Upper lobe of right lung (tissue), 1 donor: ENCODE results near the gene HYAL3. TPM values are rescaled to one million over a fixed set of nuclear protein-coding genes. Genes with fewer than 3 reads are reported as not detected.

Experiments
- ATAC-seq: fragments of 200-7000 bp; cut with Tn5 transposase; one replicate; pipeline ENCODE4 v1.9.1; 2020; ENCODE audit warnings: mild to moderate bottlenecking, moderate library complexity
- DNase-seq: peaks from one replicate; pipeline ENCODE4 v3.0.0-alpha.2; 2020
- H3K27ac ChIP-seq: fragments of 200-600 bp; one replicate; pipeline ENCODE4 v1.8.0; 2022
- H3K27me3 ChIP-seq: fragments of 200-600 bp; one replicate; pipeline ENCODE4 v1.8.0; 2022; ENCODE audit warnings: mild to moderate bottlenecking
- H3K36me3 ChIP-seq: fragments of 200-600 bp; one replicate; pipeline ENCODE4 v1.8.0; 2022
- H3K4me1 ChIP-seq: fragments of 200-600 bp; one replicate; pipeline ENCODE4 v1.8.0; 2022
- H3K4me3 ChIP-seq: fragments of 200-600 bp; one replicate; pipeline ENCODE4 v1.8.0; 2022; ENCODE audit warnings: mild to moderate bottlenecking
- H3K9me3 ChIP-seq: fragments of 200-600 bp; one replicate; pipeline ENCODE4 v1.8.0; 2022
- intact Hi-C: fragments of 100-400 bp; cut with DNase I; formaldehyde crosslinking; loops from one replicate; pipeline ENCODE4 v1.11.0; 2022
- total RNA-seq: library from RNA; stranded (reverse); fragmentation: NEBNext Ultra II Directional; extraction: Animal tissue kit (Norgen Biotek cat#: 25700); gene quantifications from one replicate; pipeline ENCODE4 v1.2.1, GENCODE V29; 2021
- TF ChIP-seq, protein P1 (sequence below): fragments of 200-600 bp; IDR thresholded peaks from one replicate; pipeline ENCODE4 v1.8.0; 2022; ENCODE audit warnings: antibody characterized with exemption
- donor health status: DM: no; HTN: yes; CAD: no; lungs with severe emphysema.

HYAL3 gene
- total RNA-seq, 1 donor from 2014 or later, result 2.8 TPM

DNA sequence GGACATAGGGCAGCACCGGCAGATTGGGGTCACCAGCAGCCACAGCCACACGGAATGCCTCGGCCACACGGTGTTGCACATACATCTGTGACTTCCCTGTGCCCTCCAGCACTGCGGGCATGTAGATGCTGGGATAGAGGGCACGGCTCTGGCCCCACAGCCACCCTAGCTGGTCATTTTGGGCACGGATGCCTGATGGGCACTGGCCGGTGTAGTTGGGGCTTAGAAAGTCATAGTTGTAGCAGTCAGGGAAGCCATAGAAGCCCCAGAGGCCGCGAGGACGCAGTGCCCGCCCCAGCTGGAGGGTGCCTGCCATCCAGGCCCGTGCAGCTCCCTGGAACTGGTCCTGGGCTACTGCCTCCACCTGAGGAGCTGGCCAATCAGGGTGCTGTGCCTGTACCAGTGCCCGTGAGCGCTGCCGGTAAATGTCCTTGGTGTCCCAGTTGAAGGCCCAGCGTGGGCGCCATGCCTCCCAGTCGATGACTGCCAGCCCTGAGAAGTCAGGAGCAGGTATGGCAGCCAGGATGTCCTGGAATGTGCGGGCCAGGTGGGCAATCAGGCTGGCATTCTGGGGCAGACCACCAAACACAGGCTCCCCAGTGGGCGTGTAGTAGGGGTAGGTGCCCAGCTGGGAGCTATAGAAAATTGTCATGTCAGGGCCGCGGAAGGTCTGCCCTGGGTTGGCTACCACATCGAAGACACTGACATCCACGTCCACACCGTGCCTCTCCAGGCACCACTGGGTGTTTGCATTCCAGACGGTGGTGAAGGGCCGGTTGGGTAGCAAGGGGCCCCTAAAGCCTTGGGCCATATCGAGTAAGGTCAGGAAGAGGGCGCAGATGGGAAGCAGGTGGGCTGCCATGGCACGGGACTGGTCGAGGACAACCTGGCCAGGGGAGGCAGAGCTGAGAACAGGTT lies 3.1 kb upstream of the HYAL3 start:
- TF ChIP-seq, protein P1, sequence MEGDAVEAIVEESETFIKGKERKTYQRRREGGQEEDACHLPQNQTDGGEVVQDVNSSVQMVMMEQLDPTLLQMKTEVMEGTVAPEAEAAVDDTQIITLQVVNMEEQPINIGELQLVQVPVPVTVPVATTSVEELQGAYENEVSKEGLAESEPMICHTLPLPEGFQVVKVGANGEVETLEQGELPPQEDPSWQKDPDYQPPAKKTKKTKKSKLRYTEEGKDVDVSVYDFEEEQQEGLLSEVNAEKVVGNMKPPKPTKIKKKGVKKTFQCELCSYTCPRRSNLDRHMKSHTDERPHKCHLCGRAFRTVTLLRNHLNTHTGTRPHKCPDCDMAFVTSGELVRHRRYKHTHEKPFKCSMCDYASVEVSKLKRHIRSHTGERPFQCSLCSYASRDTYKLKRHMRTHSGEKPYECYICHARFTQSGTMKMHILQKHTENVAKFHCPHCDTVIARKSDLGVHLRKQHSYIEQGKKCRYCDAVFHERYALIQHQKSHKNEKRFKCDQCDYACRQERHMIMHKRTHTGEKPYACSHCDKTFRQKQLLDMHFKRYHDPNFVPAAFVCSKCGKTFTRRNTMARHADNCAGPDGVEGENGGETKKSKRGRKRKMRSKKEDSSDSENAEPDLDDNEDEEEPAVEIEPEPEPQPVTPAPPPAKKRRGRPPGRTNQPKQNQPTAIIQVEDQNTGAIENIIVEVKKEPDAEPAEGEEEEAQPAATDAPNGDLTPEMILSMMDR, result no peak

DNA sequence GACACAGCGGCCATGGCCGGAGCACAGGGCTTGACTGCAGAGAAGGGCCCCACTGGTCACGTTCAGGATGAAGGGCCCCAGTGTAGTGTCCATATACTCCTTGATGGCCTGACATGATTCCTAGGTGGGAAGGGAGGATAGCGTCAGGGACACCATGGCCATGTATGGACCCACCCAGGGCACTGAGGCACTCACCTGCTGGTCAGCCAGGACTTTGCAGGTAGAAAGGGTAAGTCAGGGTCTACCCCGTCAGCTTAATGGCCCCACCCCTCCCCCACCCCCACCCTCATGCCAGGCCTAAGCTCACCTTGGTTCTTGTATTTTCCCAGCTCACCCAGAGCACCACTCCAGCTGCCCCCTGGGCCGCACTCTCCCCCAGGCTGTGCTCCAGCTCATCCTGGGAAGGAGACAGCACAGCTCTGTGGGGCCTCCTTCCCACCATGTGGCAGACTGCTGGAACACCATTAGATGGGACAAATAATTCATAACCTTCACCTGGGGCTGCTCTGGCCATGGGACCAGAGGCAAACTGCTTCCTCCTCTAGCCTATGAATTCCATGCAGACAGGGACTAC lies 1.6 kb upstream of the HYAL3 start:
- no peaks in the 10 kb centered on the region for H3K9me3 ChIP-seq
- H3K4me3 ChIP-seq, result peak overlapping the region; percentile 65
- no peaks in the 10 kb centered on the region for H3K27me3 ChIP-seq
- H3K27ac ChIP-seq, result peak overlapping the region; percentile 87
- DNase-seq (no peak), ATAC-seq (no peak)
- intact Hi-C loops, result no loop called here
- H3K36me3 ChIP-seq, result no peaks in the 10 kb centered on the region
- peaks cover 33% of the 10 kb centered on the region for H3K4me1 ChIP-seq
- TF ChIP-seq, protein P1, result no peak

More for the DNA sequence above, 3.1 kb upstream of the HYAL3 start:
- Histone ChIP-seq H3K27ac (peak overlapping the region; percentile 79), H3K9me3 (no peaks in the 10 kb centered on the region), H3K27me3 (no peaks in the 10 kb centered on the region), H3K4me1 (peaks cover 33% of the 10 kb centered on the region), H3K4me3 (peak overlapping the region; percentile 65), H3K36me3 (no peaks in the 10 kb centered on the region)
- no peak for ATAC-seq
- intact Hi-C loops, result no loop called here
- no peak for DNase-seq

- ATAC-seq (peak; percentile 14), DNase-seq (no peak)
- peaks cover 33% of the 10 kb centered on the region for H3K4me1 ChIP-seq
- peak overlapping the region; percentile 87 for H3K27ac ChIP-seq
- TF ChIP-seq, protein P1, result no peak
- H3K9me3 ChIP-seq, result no peaks in the 10 kb centered on the region
- no peaks in the 10 kb centered on the region for H3K36me3 ChIP-seq
- H3K4me3 ChIP-seq, result peak overlapping the region; percentile 65
- intact Hi-C loops, result no loop called here
- no peaks in the 10 kb centered on the region for H3K27me3 ChIP-seq
Observed at GRCh38 chr3:50299929-50300680, 900 bp upstream of the HYAL3 start.

GRCh38 chr3:50299638-50299928 lies 378 bp upstream of the HYAL3 start:
- peak overlapping the region; percentile 87 for H3K27ac ChIP-seq
- peaks cover 33% of the 10 kb centered on the region for H3K4me1 ChIP-seq
- ATAC-seq, result no peak
- TF ChIP-seq, protein P1, result no peak
- no peaks in the 10 kb centered on the region for H3K27me3 ChIP-seq
- no peaks in the 10 kb centered on the region for H3K36me3 ChIP-seq
- H3K4me3 ChIP-seq, result peak overlapping the region; percentile 65
- DNase-seq, result no peak
- no peaks in the 10 kb centered on the region for H3K9me3 ChIP-seq
- intact Hi-C loops, result no loop called here

DNA sequence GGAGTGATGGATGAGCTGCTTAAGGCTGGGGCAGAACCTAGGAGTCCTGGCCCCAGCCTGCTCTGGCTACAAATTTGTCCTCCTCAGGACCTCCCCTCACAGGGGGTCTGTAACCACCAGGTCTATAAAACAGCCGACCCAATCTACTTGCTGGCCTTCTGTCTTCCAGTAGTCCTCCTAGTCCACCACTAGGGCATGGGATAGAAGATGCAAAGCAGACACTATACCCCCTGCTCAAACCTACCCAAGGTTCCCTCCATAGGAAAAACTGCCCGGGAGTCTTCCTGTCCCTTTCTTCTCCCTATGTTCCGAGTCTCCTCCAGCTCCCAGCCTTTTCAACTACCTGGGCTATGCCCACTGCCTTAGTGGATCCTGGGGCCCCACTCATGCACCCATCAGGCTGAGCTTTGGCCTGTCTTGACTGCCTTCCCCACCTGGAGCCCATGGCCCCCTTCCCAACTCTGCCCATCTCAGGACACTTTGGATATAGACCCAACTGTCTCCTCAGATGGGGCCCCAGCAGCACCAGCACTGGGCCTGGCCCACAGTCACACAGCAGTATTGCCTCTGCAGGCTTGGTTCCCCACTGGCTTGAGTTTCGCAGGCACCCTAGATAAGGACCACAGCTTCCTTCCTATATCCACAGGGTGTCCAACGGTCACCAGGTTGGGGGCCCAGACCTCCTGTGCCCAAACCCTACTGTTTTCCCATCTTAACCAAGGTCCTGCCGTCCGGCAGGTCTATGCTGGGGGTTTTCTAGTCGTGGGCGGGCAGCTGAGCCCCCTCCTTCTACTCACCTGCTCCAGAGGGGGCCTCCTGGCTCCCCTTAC lies 1.1 kb downstream of the HYAL3 start:
- Histone ChIP-seq H3K4me1 (peaks cover 26% of the 10 kb centered on the region), H3K4me3 (peak overlapping the region; percentile 65), H3K9me3 (no peaks in the 10 kb centered on the region), H3K36me3 (no peaks in the 10 kb centered on the region), H3K27me3 (no peaks in the 10 kb centered on the region), H3K27ac (peak overlapping the region; percentile 87)
- TF ChIP-seq, protein P1, result peak; percentile 11
- intact Hi-C loops, result no loop called here
- no peak for DNase-seq
- ATAC-seq, result no peak
